Neural cell (in vitro differentiated cells): ENCODE results near the gene SVOP.

Experiments
- CTCF ChIP-seq: fragments of 450-650 bp; IDR thresholded peaks from 2 replicates; pipeline ENCODE4 v1.5.1; 2014; ENCODE audit warnings: antibody characterized with exemption, mild to moderate bottlenecking, moderate library complexity; ENCODE audit not compliant: poor library complexity, severe bottlenecking
- EP300 ChIP-seq: fragments of 450-650 bp; conservative IDR thresholded peaks from 2 replicates; pipeline ENCODE4 v1.6.1; 2014; ENCODE audit warnings: antibody characterized with exemption, mild to moderate bottlenecking, moderate library complexity; ENCODE audit not compliant: poor library complexity, severe bottlenecking

- no peak for TF ChIP-seq CTCF
- TF ChIP-seq EP300: no peak
These were observed 47.2 kb downstream of the SVOP start for GRCh38 chr12:108973629-108974152.
